ENCODE measurements around the gene SPTY2D1.
"Not testable (repeated sequence)": the region's sequence is repeated elsewhere in the genome, so short reads cannot be mapped to it uniquely, and the experiment has no call there.

Gene SPTY2D1

GRCh38 chr11:18634140-18635032, at the start of gene SPTY2D1:
Gene SPTY2D1, minus strand, starts transcription at chr11:18634342. Its CDS starts 85 bp downstream, at chr11:18634257.
- peak; percentile 94 to 97 for DNase-seq (ENCODE audit: low read depth in 2 of 2)

GRCh38 chr11:18682466-18682865, 48.3 kb upstream of the SPTY2D1 start:
- DNase-seq (ENCODE audit: low read depth in 2 of 2), result no peak

GRCh38 chr11:18681949-18682348, 47.8 kb upstream of the SPTY2D1 start:
- DNase-seq (ENCODE audit: low read depth in 2 of 2), result not testable (repeated sequence)

- no peak for DNase-seq (ENCODE audit: low read depth in 2 of 2)
Observed at GRCh38 chr11:18677560-18677959, 43.4 kb upstream of the SPTY2D1 start.

- no peak for DNase-seq (ENCODE audit: low read depth in 2 of 2)
Observed at GRCh38 chr11:18676803-18677202, 42.7 kb upstream of the SPTY2D1 start.

GRCh38 chr11:18672209-18672608, 38.1 kb upstream of the SPTY2D1 start:
- DNase-seq (ENCODE audit: low read depth in 2 of 2), result not testable (repeated sequence)

GRCh38 chr11:18671246-18671645, 37.1 kb upstream of the SPTY2D1 start:
- DNase-seq (ENCODE audit: low read depth in 2 of 2), result no peak

- no peak for DNase-seq (ENCODE audit: low read depth in 2 of 2)
Observed at GRCh38 chr11:18669711-18670110, 35.6 kb upstream of the SPTY2D1 start.

GRCh38 chr11:18669219-18669596, 35.1 kb upstream of the SPTY2D1 start:
- DNase-seq (ENCODE audit: low read depth in 2 of 2), result no peak

- no peak for DNase-seq (ENCODE audit: low read depth in 2 of 2)
Observed at GRCh38 chr11:18668131-18668530, 34.0 kb upstream of the SPTY2D1 start.

GRCh38 chr11:18665353-18665872, 31.3 kb upstream of the SPTY2D1 start:
- not testable (repeated sequence) for DNase-seq (ENCODE audit: low read depth in 2 of 2)

- no peak for DNase-seq (ENCODE audit: low read depth in 2 of 2)
Observed at GRCh38 chr11:18657673-18658072, 23.5 kb upstream of the SPTY2D1 start.

- peak in 1 of 2 donors; percentile 19 for DNase-seq (ENCODE audit: low read depth in 2 of 2)
Observed at GRCh38 chr11:18650859-18651557, 16.9 kb upstream of the SPTY2D1 start.

- DNase-seq (ENCODE audit: low read depth in 2 of 2), result no peak
Observed at GRCh38 chr11:18650353-18650752, 16.2 kb upstream of the SPTY2D1 start.

- DNase-seq (ENCODE audit: low read depth in 2 of 2), result not testable (repeated sequence)
Observed at GRCh38 chr11:18643034-18643433, 8.9 kb upstream of the SPTY2D1 start.

- DNase-seq (ENCODE audit: low read depth in 2 of 2), result no peak
Observed at GRCh38 chr11:18641677-18642076, 7.5 kb upstream of the SPTY2D1 start.

GRCh38 chr11:18633256-18634139, 644 bp downstream of the SPTY2D1 start:
- peak in 1 of 2 donors; percentile 12 for DNase-seq (ENCODE audit: low read depth in 2 of 2)

- no peak for DNase-seq (ENCODE audit: low read depth in 2 of 2)
Observed at GRCh38 chr11:18632841-18633240, 1.3 kb downstream of the SPTY2D1 start.

GRCh38 chr11:18624161-18624560, 10.0 kb downstream of the SPTY2D1 start:
- no peak for DNase-seq (ENCODE audit: low read depth in 2 of 2)

- no peak for DNase-seq (ENCODE audit: low read depth in 2 of 2)
Observed at GRCh38 chr11:18623707-18624106, 10.4 kb downstream of the SPTY2D1 start.

GRCh38 chr11:18618342-18619025, 15.7 kb downstream of the SPTY2D1 start:
- no peak for DNase-seq (ENCODE audit: low read depth in 2 of 2)
